Heart left ventricle (tissue), 13 donors: Measurements from ENCODE around the gene SLC26A8.

Experiments
- CTCF ChIP-seq, 12 donors: fragments of 200-600 bp; sonication (generic) in 4 of 12; IDR thresholded peaks; one replicate each; pipeline versions ENCODE4 v1.5.0 to v1.8.0; 2018 to 2022; ENCODE audit warnings: antibody characterized with exemption in 12 of 12, mild to moderate bottlenecking in 5 of 12
- POLR2A ChIP-seq, 2 donors: fragments of 450-650 bp; IDR thresholded peaks; one replicate each; pipeline ENCODE4 v1.6.1; 2017; ENCODE audit warnings: antibody characterized with exemption in 2 of 2, mild to moderate bottlenecking in 2 of 2, moderate library complexity in 2 of 2
- donor health status: ischemic (EF 13 %, LVEDD 7.1; RV severe dilation, severe dysfunction).
- donor health status: DM: no; HTN: yes; CAD: no.
- donor health status: DM: no; HTN: no; CAD: no.
- donor health status: ischemic (EF 25% LVEDD 6.9; RV normal size, moderate dysfunction).
- donor health status: ischemic (EF 25% LVEDD 5.7; RV mildly dilated, moderate dysfunction).
- donor health status: ischemic (EF 35%, LVEDD 5.7; RV mildly dilated, moderate dysfunction).
- donor health status: nonischemic (EF 11% LVEDD 7.7; RV severe dilation, severe dysfunction).
- donor health status: DM: yes; HTN: yes; CAD: no.
- donor health status: PGD.
- donor health status: ischemic (EF 29% LVEDD 5.4; RV normal size, mild dysfunction).
- donor health status: nonischemic (EF 23%, LVEDD 6.1; RV moderate dilation, normal function).

- TF ChIP-seq CTCF (IDR thresholded peaks at IDR 0.05) (no peak), POLR2A (IDR thresholded peaks at IDR 0.05) (no peak)
Observed at GRCh38 chr6:35945650-35946025, 78.8 kb downstream of the SLC26A8 start.
